Pancreas (tissue), 10 donors: ENCODE data around the gene ATXN1. TPM values are rescaled to one million over a fixed set of nuclear protein-coding genes. Genes with fewer than 3 reads are reported as not detected.

Experiments
- ATAC-seq, 4 donors: fragments of 200-7000 bp; cut with Tn5 transposase; one replicate each; pipeline versions ENCODE4 v1.8.0 to v1.9.1; 2020; ENCODE audit warnings: mild to moderate bottlenecking in 4 of 4, moderate library complexity in 4 of 4
- DNase-seq, 6 donors: peaks; one replicate each; pipeline ENCODE4 v3.0.0-alpha.2; 2020
- FAIRE-seq: peaks from 2 replicates; lab custom pipeline; 2012; peaks lifted over from hg19 to GRCh38; lab: Jason Lieb, UNC
- H3K27ac ChIP-seq, 4 donors: fragments of 200-600 bp; sonication (generic); 1 replicate in 3 of 4; 2 replicates in 1 of 4; pipeline versions ENCODE4 v1.5.0 to v1.8.0; 2020
- H3K27me3 ChIP-seq, 4 donors: fragments of 200-600 bp; one replicate each; pipeline ENCODE4 v1.8.0; 2021
- H3K36me3 ChIP-seq, 3 donors: fragments of 200-600 bp; sonication (generic) in 1 of 3; one replicate each; pipeline versions ENCODE4 v1.5.0 to v1.8.0; 2020 to 2021
- H3K4me1 ChIP-seq, 3 donors: fragments of 200-600 bp; one replicate each; pipeline ENCODE4 v1.8.0; 2021
- H3K4me3 ChIP-seq, 4 donors: fragments of 200-600 bp; sonication (generic) in 2 of 4; one replicate each; pipeline versions ENCODE4 v1.5.0 to v1.8.0; 2020 to 2021
- H3K9me3 ChIP-seq, 4 donors: fragments of 200-600 bp; one replicate each; pipeline ENCODE4 v1.8.0; 2021
- WGBS, 2 donors: extraction: QIAGEN DNeasy Blood & Tissue Kit; methylation state at CpG; one replicate each; pipeline ENCODE4 v1.1.7; 2013; 5-methylcytosine and 5-hydroxymethylcytosine counted together
- intact Hi-C, 3 donors: fragments of 100-400 bp; cut with DNase I; formaldehyde crosslinking; loops; one replicate each; pipeline versions ENCODE4 v1.11.1 to v1.14.2; 2022
- polyA plus RNA-seq, 2 donors: library from polyadenylated mRNA; stranded (reverse); fragments of 200-250 nt; gene quantifications; one replicate each; pipeline ENCODE4 v1.2.3, GENCODE V29; 2013
- total RNA-seq, 6 donors: library from RNA; stranded (reverse); fragmentation: NEBNext Ultra II Directional in 4 of 6; extraction: Animal tissue kit (Norgen Biotek cat#: 25700) in 4 of 6; gene quantifications; one replicate each; pipeline versions ENCODE4 v1.2.1 to v1.2.4, GENCODE V29; 2021 to 2023
- TF ChIP-seq, protein P1 (sequence below), 4 donors: fragments of 200-600 bp; sonication (generic) in 3 of 4; IDR thresholded peaks; one replicate each; pipeline versions ENCODE4 v1.5.0 to v1.8.0; 2021; ENCODE audit warnings: antibody characterized with exemption in 4 of 4
- donor health status: healthy with polysubstance abuse.
- donor health status: DM: no; HTN: no; CAD: no; lungs with moderate emphysema.
- donor health status: DM: no; HTN: no; CAD: no.
- donor health status: control.
- donor health status: control.
- donor health status: Bipolar disorder and iron deficiency.
- donor health status: DM: yes; HTN: yes; CAD: no.
- donor health status: DM: no; HTN: no; CAD: no.
- donor health status: DM: no; HTN: no; CAD: no.
- donor health status: DM: yes; HTN: yes; CAD: no.

Gene ATXN1
- total and polyA plus RNA-seq, 8 donors: 4.9 to 38.6 (median 20.5) TPM

GRCh38 chr6:16736856-16737775 is 24.1 kb downstream of the ATXN1 start:
- Histone ChIP-seq H3K9me3 (no peaks in the 10 kb centered on the region), H3K27ac (no peak overlapping the region), H3K36me3 (no peaks in the 10 kb centered on the region), H3K27me3 (no peaks in the 10 kb centered on the region), H3K4me1 (peaks cover 14 to 27% (median 15%) of the 10 kb centered on the region in 3 donors), H3K4me3 (no peak overlapping the region)
- 27 to 28% methylated on average over 5 of the region's 5 CpGs for WGBS, 2 donors
- ATAC-seq (peak in 3 of 4 donors; percentile 46 to 71 (median 48)), FAIRE-seq (no peak), DNase-seq (no peak)
- TF ChIP-seq, protein P1, sequence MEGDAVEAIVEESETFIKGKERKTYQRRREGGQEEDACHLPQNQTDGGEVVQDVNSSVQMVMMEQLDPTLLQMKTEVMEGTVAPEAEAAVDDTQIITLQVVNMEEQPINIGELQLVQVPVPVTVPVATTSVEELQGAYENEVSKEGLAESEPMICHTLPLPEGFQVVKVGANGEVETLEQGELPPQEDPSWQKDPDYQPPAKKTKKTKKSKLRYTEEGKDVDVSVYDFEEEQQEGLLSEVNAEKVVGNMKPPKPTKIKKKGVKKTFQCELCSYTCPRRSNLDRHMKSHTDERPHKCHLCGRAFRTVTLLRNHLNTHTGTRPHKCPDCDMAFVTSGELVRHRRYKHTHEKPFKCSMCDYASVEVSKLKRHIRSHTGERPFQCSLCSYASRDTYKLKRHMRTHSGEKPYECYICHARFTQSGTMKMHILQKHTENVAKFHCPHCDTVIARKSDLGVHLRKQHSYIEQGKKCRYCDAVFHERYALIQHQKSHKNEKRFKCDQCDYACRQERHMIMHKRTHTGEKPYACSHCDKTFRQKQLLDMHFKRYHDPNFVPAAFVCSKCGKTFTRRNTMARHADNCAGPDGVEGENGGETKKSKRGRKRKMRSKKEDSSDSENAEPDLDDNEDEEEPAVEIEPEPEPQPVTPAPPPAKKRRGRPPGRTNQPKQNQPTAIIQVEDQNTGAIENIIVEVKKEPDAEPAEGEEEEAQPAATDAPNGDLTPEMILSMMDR (IDR thresholded peaks at IDR 0.05): no peak
- intact Hi-C loops: no loop called here

- WGBS, 2 donors: 56 to 62% methylated on average over 2 of the region's 2 CpGs
- FAIRE-seq (no peak), DNase-seq (no peak), ATAC-seq (no peak)
- H3K4me3 ChIP-seq: no peak overlapping the region
- TF ChIP-seq, protein P1 (IDR thresholded peaks at IDR 0.05): no peak
- no peaks in the 10 kb centered on the region for H3K9me3 ChIP-seq
- H3K4me1 ChIP-seq: peaks cover 15 to 42% (median 27%) of the 10 kb centered on the region in 3 donors
- no peak overlapping the region for H3K27ac ChIP-seq
- no peaks in the 10 kb centered on the region for H3K27me3 ChIP-seq
- no peaks in the 10 kb centered on the region for H3K36me3 ChIP-seq
- intact Hi-C loops: no loop called here
These were observed 26.2 kb downstream of the ATXN1 start for GRCh38 chr6:16735014-16735413.

DNA sequence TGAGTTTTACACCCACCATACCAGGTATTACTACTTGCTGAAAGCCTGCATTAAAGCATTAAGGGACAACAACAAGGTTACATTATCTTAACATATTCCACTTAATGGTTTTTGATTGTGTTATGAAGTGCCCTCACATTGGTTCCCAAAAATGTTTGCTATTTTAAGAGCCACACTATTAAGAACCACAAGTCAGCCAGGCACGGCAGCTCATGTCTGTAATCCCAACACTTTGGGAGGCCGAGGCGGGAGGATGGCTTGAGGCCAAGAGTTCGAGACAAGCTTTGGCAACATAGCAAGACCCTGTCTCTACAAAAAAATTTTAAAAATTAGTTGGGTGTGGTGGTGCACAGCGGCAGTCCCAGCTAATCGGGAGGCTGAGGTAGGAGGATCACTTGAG is 28.2 kb downstream of the ATXN1 start:
- WGBS, 2 donors: 90 to 93% methylated on average over 6 of the region's 6 CpGs
- ATAC-seq (no peak), DNase-seq (no peak), FAIRE-seq (no peak)
- no peaks in the 10 kb centered on the region for H3K9me3 ChIP-seq
- H3K27me3 ChIP-seq: no peaks in the 10 kb centered on the region
- no peak overlapping the region for H3K4me3 ChIP-seq
- no peaks in the 10 kb centered on the region for H3K36me3 ChIP-seq
- H3K4me1 ChIP-seq: peaks cover 15 to 48% (median 27%) of the 10 kb centered on the region in 3 donors
- H3K27ac ChIP-seq: no peak overlapping the region
- TF ChIP-seq, protein P1 (IDR thresholded peaks at IDR 0.05): no peak
- intact Hi-C loops: no loop called here

DNA sequence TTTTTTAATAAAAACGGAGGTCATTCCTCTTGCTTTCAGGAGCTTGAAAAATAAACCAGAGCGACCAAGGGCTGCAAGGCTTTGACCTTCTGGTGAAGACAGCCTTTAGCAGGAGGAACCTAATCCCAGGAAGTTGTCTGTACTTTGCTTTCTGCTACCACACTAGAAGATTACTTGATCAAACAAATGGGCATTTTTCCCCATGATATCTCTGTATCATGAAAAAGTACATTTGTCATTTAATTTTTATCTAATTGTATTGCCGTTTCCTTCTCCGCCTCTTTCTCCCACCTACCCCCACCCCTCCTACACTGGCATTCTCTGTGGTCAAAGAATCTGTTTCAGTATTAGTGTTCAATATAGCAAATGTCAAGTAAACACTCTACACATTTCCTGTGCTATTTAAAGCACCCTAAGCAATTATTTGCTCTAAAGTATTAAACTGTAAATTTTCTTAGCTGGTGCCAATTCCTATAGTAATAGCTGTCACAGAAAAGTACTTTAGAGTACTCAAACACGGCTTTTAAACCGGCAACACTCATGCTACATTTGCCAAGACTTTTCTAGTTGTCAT is 29.7 kb downstream of the ATXN1 start:
- TF ChIP-seq, protein P1 (IDR thresholded peaks at IDR 0.05): no peak
- H3K4me3 ChIP-seq: no peak overlapping the region
- H3K36me3 ChIP-seq: no peaks in the 10 kb centered on the region
- 13 to 17% methylated on average over 6 of the region's 6 CpGs for WGBS, 2 donors
- intact Hi-C loops: no loop called here
- H3K27me3 ChIP-seq: no peaks in the 10 kb centered on the region
- H3K27ac ChIP-seq: no peak overlapping the region
- FAIRE-seq: no peak
- H3K9me3 ChIP-seq: no peaks in the 10 kb centered on the region
- ATAC-seq: peak; percentile 35 to 58 (median 54)
- H3K4me1 ChIP-seq: peaks cover 9 to 36% (median 19%) of the 10 kb centered on the region in 3 donors
- no peak for DNase-seq
